HepG2 (cell line): ENCODE results near the gene SH3GL1. TPM values are rescaled to one million over a fixed set of nuclear protein-coding genes. Genes with fewer than 3 reads are reported as not detected.
A peak's percentile ranks its signal among the peaks of the same experiment; 100 is the strongest.

ENCODE experiments used
- ATAC-seq: fragments of 200-7000 bp; cut with Tn5 transposase; 3 replicates; pipeline ENCODE4 v1.9.1; 2020; ENCODE audit warnings: mild to moderate bottlenecking, moderate library complexity
- BruUV-seq: library from RNA; stranded (reverse); fragments of 400-500 nt; replicated peaks from 2 replicates; lab custom pipeline; 2021; lab: Mats Ljungman, UMichigan
- CTCF ChIA-PET: fragments of 300-600 bp; formaldehyde crosslinking; extraction: SDS; loops from one replicate; lab custom pipeline; 2021; ENCODE audit warnings: low total read pairs, inconsistent platforms, low intra/inter-chr PET ratio; lab: Yijun Ruan, JAX
- POLR2A ChIA-PET: fragments of 350-600 bp; sonication (Branson Sonifier 250); formaldehyde crosslinking; loops from one replicate; lab custom pipeline; 2020; ENCODE audit warnings: antibody characterized with exemption, inconsistent platforms; lab: Yijun Ruan, JAX
- DNase-seq: peaks from one replicate; pipeline ENCODE4 v3.0.0-alpha.2; 2015; ENCODE audit warnings: low spot score
- FAIRE-seq: peaks from 3 replicates; lab custom pipeline; 2011; peaks lifted over from hg19 to GRCh38; lab: Jason Lieb, UNC
- H2AFZ ChIP-seq: one replicate; pipeline ENCODE4 v1.6.1; 2011; ENCODE audit warnings: low read length, inconsistent platforms
- H3K27ac ChIP-seq: fragments of 300-600 bp; 3 replicates; pipeline ENCODE4 v1.8.0; 2011; ENCODE audit warnings: mixed run types, mild to moderate bottlenecking, mixed read lengths, low read length, inconsistent platforms; ENCODE audit not compliant: insufficient read depth; ENCODE audit errors: extremely low read length
- H3K27me3 ChIP-seq, 2 experiments: fragments of 200-600 bp in 1 of 2; 2 replicates in 1 of 2; 3 replicates in 1 of 2; pipeline versions ENCODE4 v1.6.0 to v1.8.0; 2011; ENCODE audit warnings: low read length in 2 of 2, mild to moderate bottlenecking in 2 of 2, moderate library complexity in 2 of 2, inconsistent platforms in 1 of 2; ENCODE audit not compliant: insufficient read depth in 2 of 2, control insufficient read depth in 1 of 2
- H3K36me3 ChIP-seq, 2 experiments: fragments of 200-600 bp in 1 of 2; replicated peaks in 1 of 2; 2 replicates in 1 of 2; 3 replicates in 1 of 2; pipeline versions ENCODE4 v1.5.1 to v1.8.0; 2011; ENCODE audit warnings: low read length in 2 of 2, inconsistent platforms in 1 of 2; ENCODE audit not compliant: insufficient read depth in 2 of 2, control insufficient read depth in 1 of 2
- H3K4me1 ChIP-seq: 2 replicates; pipeline ENCODE4 v1.5.1; 2012; ENCODE audit warnings: low read length, inconsistent platforms; ENCODE audit not compliant: insufficient read depth
- H3K4me2 ChIP-seq: 2 replicates; pipeline ENCODE4 v1.6.0; 2011; ENCODE audit warnings: low read depth, low read length, inconsistent platforms
- H3K4me3 ChIP-seq, 3 experiments: fragments of 200-600 bp in 1 of 3; sonication (generic), shearing (Covaris generic) in 1 of 3; replicated peaks in 1 of 3; 2 replicates each; pipeline ENCODE4 v1.5.1; 2011 to 2016; ENCODE audit warnings: low read length in 3 of 3, inconsistent platforms in 2 of 3, low read depth in 2 of 3, mild to moderate bottlenecking in 2 of 3, control low read depth in 1 of 3, mixed read lengths in 1 of 3; ENCODE audit not compliant: insufficient read depth in 1 of 3
- H3K79me2 ChIP-seq: one replicate; pipeline ENCODE4 v1.6.1; 2011; ENCODE audit warnings: low read length, inconsistent platforms; ENCODE audit not compliant: insufficient read depth
- H3K9ac ChIP-seq: 2 replicates; pipeline ENCODE4 v1.6.0; 2011; ENCODE audit warnings: mild to moderate bottlenecking, low read depth, low read length, inconsistent platforms; ENCODE audit not compliant: insufficient read depth
- H3K9me3 ChIP-seq: 2 replicates; pipeline ENCODE4 v1.5.1; 2012; ENCODE audit warnings: mild to moderate bottlenecking, low read length
- H4K20me1 ChIP-seq: 2 replicates; pipeline ENCODE4 v1.6.0; 2011; ENCODE audit warnings: inconsistent platforms, mild to moderate bottlenecking, low read length, moderate library complexity; ENCODE audit not compliant: insufficient read depth
- AGO1 ChIP-seq: fragments of 200-400 bp; formaldehyde crosslinking; IDR thresholded peaks from 2 replicates; pipeline ENCODE4 v1.6.1; 2017; ENCODE audit warnings: mild to moderate bottlenecking, low read depth, low read length, moderate library complexity; ENCODE audit not compliant: poor library complexity, severe bottlenecking
- AGO2 ChIP-seq: fragments of 200-400 bp; formaldehyde crosslinking; optimal IDR thresholded peaks from 2 replicates; pipeline ENCODE3; 2017; ENCODE audit warnings: mild to moderate bottlenecking, low read depth, low read length, moderate library complexity
- ARNT ChIP-seq: fragments of 450-650 bp; IDR thresholded peaks from 2 replicates; pipeline ENCODE4 v1.6.1; 2017
- NONO ChIP-seq, 2 experiments: fragments of 450-650 bp in 1 of 2; sonication (generic) in 1 of 2; formaldehyde crosslinking in 1 of 2; IDR thresholded peaks in 1 of 2; conservative IDR thresholded peaks in 1 of 2; 2 replicates each; pipeline versions ENCODE4 v1.6.1 to v1.8.0; 2017 to 2022; ENCODE audit warnings: mild to moderate bottlenecking in 1 of 2, missing genetic modification reagents in 1 of 2, moderate library complexity in 1 of 2
- POLR2G ChIP-seq: fragments of 200-400 bp; formaldehyde crosslinking; IDR thresholded peaks from 2 replicates; pipeline ENCODE4 v1.6.1; 2018; ENCODE audit warnings: mild to moderate bottlenecking, low read depth, low read length, moderate library complexity
- RBFOX2 ChIP-seq: fragments of 200-400 bp; formaldehyde crosslinking; IDR thresholded peaks from 2 replicates; pipeline ENCODE4 v1.6.1; 2017; ENCODE audit warnings: low read depth, mild to moderate bottlenecking, low read length
- ZNF720 ChIP-seq: sonication (generic); formaldehyde crosslinking; IDR thresholded peaks from 2 replicates; pipeline ENCODE4 v1.4.0; 2020; ENCODE audit warnings: missing genetic modification reagents
- WGBS: methylation state at CpG from one replicate; pipeline ENCODE4 v1.1.6; 2017; ENCODE audit warnings: low lambda C conversion rate; 5-methylcytosine and 5-hydroxymethylcytosine counted together
- in situ Hi-C: cut with HindIII; loops from 2 replicates; pipeline ENCODE4 v1.10.0; 2017; ENCODE audit warnings: low pct_unique_long_range_greater_than_20kb; ENCODE audit not compliant: extremely low pct_ligation_motif_present
- intact Hi-C: fragments of 100-400 bp; cut with micrococcal nuclease; formaldehyde crosslinking; loops from one replicate; pipeline ENCODE4 v1.10.0; 2022; ENCODE audit not compliant: unreplicated experiment
- polyA plus RNA-seq, 8 experiments: library from polyadenylated mRNA; depleted of rRNA in 3 of 8; stranded (reverse) in 7 of 8; unstranded in 1 of 8; fragments of >200 nt; fragmentation: Illumina TruSeq in 4 of 8; extraction: Trizol in 4 of 8; gene quantifications; 2 replicates each; pipeline versions ENCODE4 v1.2.1 to v1.2.3, GENCODE V29; 2011 to 2016; ENCODE audit warnings: low read depth in 4 of 8, missing spikeins in 1 of 8, mixed read lengths in 1 of 8; ENCODE audit not compliant: insufficient read depth in 1 of 8
- total RNA-seq, 5 experiments: library from RNA; depleted of rRNA; stranded (reverse); fragments of >200 nt; fragmentation: Illumina TruSeq; extraction: Trizol; gene quantifications; 2 replicates each; pipeline ENCODE4 v1.2.3, GENCODE V29; 2016; ENCODE audit warnings: low read depth in 1 of 5
- TF ChIP-seq, protein P1 (sequence below): sonication (generic); formaldehyde crosslinking; IDR thresholded peaks from 2 replicates; pipeline ENCODE4 v1.4.0; 2020; ENCODE audit warnings: missing genetic modification reagents
- TF ChIP-seq, protein P2 (sequence below): sonication (generic); formaldehyde crosslinking; IDR thresholded peaks from 2 replicates; pipeline ENCODE4 v1.4.0; 2020; ENCODE audit warnings: missing genetic modification reagents
- TF ChIP-seq, protein P3 (sequence below): sonication (generic); formaldehyde crosslinking; IDR thresholded peaks from 2 replicates; pipeline ENCODE4 v1.9.0; 2022; ENCODE audit warnings: missing genetic modification reagents, mild to moderate bottlenecking, borderline replicate concordance
- TF ChIP-seq, protein P4 (sequence below): sonication (generic); formaldehyde crosslinking; IDR thresholded peaks from 2 replicates; pipeline ENCODE4 v1.8.0; 2022; ENCODE audit warnings: mild to moderate bottlenecking, missing genetic modification reagents, moderate library complexity

SH3GL1 gene
- total and polyA plus RNA-seq, 2 of the 13 experiments (the other 11 are each of a cell fraction or from before 2014, with no cell fraction given), result 33.0 to 45.1 TPM

DNA sequence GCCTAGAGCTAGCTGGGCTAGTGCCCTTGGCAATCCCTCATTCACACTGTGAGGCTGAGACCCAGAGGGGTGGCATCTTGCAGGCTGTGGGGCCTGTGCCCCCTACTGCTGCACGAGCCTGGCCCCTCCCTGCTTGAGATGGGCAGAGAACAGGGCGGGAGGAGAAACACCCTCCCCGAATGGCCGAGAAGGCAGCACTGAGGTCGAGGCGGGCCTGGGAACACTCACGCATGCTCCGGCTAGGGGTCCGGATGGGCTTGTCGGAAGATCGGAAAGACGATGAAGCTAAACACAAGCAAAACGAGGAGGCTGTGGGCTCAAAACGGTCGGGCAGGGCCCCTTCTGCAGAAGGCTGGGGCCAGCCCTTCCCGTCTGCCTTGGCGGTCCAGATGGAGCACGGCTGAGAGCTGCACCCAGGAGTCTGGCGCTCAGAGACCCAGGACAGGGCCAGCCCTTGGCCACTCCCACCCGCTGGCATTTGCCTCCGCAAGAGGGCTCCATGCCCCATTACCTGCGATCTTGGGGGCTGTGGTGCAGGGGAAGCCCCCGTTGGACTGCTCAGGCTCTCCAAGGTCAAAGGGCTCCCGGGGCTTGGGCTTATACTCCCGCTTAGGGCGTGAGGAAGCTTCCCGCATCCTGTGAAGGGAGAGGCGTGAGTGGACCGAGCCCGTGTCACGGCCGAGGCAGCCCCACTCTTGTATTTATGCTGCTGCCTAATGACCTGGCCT, 38.1 kb downstream of the SH3GL1 start (continued):
- TF ChIP-seq, protein P1, sequence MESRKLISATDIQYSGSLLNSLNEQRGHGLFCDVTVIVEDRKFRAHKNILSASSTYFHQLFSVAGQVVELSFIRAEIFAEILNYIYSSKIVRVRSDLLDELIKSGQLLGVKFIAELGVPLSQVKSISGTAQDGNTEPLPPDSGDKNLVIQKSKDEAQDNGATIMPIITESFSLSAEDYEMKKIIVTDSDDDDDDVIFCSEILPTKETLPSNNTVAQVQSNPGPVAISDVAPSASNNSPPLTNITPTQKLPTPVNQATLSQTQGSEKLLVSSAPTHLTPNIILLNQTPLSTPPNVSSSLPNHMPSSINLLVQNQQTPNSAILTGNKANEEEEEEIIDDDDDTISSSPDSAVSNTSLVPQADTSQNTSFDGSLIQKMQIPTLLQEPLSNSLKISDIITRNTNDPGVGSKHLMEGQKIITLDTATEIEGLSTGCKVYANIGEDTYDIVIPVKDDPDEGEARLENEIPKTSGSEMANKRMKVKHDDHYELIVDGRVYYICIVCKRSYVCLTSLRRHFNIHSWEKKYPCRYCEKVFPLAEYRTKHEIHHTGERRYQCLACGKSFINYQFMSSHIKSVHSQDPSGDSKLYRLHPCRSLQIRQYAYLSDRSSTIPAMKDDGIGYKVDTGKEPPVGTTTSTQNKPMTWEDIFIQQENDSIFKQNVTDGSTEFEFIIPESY, result 0 out of 2 replicates have a peak, but pooled peaks have one; percentile 15
- TF ChIP-seq ARNT, result no peak
- TF ChIP-seq, protein P2, sequence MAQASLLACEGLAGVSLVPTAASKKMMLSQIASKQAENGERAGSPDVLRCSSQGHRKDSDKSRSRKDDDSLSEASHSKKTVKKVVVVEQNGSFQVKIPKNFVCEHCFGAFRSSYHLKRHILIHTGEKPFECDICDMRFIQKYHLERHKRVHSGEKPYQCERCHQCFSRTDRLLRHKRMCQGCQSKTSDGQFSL (CRISPR knock-in tag), result no peak
- peak; percentile 82 for TF ChIP-seq AGO2
- TF ChIP-seq, protein P3, sequence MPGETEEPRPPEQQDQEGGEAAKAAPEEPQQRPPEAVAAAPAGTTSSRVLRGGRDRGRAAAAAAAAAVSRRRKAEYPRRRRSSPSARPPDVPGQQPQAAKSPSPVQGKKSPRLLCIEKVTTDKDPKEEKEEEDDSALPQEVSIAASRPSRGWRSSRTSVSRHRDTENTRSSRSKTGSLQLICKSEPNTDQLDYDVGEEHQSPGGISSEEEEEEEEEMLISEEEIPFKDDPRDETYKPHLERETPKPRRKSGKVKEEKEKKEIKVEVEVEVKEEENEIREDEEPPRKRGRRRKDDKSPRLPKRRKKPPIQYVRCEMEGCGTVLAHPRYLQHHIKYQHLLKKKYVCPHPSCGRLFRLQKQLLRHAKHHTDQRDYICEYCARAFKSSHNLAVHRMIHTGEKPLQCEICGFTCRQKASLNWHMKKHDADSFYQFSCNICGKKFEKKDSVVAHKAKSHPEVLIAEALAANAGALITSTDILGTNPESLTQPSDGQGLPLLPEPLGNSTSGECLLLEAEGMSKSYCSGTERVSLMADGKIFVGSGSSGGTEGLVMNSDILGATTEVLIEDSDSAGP, result 0 out of 2 replicates have a peak, but pooled peaks have one; percentile 30
- TF ChIP-seq, all 625 proteins: peak for 7

DNA sequence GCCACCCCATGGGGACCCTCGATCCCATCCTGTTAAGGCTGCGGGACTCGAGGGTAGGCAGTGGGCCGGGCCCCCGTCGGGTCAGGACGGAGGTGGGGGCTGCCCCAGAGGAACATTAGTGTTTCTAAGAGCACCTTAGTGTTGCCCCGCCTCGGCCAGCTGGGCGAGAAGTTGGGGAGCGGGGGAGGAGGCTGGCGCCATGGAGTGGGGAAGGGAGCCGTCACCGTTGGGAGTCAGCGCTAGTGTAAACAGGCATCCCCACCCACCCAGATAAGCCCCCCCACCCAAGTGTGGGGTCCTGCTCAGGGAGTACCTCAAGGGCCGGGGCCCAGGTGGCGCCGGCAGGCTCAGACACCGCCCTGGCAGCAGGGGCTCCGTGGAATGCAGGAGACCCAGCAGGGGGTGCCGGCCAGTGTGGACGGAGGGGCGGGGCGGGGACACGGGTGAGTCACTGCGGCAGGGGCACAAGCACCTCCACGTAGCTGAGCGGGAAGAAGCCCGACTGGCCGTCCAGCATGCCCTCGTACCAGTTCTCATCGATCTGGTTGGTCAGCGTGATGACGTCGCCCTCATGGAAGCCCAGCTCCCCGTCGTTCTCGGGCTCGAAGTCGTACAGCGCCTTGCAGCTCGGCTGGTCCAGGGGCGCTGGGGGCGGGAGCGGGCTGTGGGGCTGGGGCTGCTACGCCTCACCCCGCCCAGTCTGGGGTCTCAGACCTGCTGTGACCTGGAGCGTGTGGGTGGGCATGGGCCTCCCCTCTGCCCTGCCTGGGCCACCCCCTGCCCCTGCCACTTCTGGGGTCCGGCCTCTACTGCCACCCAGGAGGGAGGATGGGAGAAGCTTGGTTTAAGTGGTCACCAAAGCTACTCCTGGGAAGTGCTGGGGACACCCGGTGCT, 38.9 kb downstream of the SH3GL1 start:
- POLR2A ChIA-PET, result interaction anchor here (1.4 to 2.7 kb wide), 3 partner anchors 13 to 33 kb away, joined by 5 to 10 read pairs (median 10); partner anchors contain the start of gene MPND
- BruUV-seq, result no TSS peak
- no peak for FAIRE-seq
- Histone ChIP-seq H3K27me3 (no peaks in the 10 kb centered on the region), H4K20me1 (no peaks in the 10 kb centered on the region), H3K4me3 (no peak overlapping the region), H3K9ac (no peak overlapping the region), H3K4me1 (no peaks in the 10 kb centered on the region), H3K9me3 (no peaks in the 10 kb centered on the region), H3K27ac (no peak overlapping the region), H2AFZ (no peak overlapping the region), H3K36me3 (peaks cover 25 to 60% of the 10 kb centered on the region in 2 experiments; a peak in 4 of 5 replicates), H3K4me2 (no peak overlapping the region), H3K79me2 (no peaks in the 10 kb centered on the region)
- 98% methylated on average over 25 of the region's 50 CpGs for WGBS
- DNase-seq, result no peak
- in situ Hi-C loops (no loop called here), intact Hi-C loops (no loop called here)
- CTCF ChIA-PET, result no interaction called here
- no peak for ATAC-seq
- TF ChIP-seq RBFOX2 (peak; percentile 45; the same call in 1 of the 2 replicates), ZNF720 (no peak), NONO (IDR thresholded peaks at IDR 0.05) (no peak), NONO (CRISPR knock-in tag; conservative IDR thresholded peaks at IDR 0.05) (0 out of 2 replicates have a peak, but pooled peaks have one; percentile 23), POLR2G (peak; percentile 16; the same call in 1 of the 2 replicates), AGO1 (peak; percentile 84), AGO2 (peak; percentile 46)
- TF ChIP-seq, protein P4, sequence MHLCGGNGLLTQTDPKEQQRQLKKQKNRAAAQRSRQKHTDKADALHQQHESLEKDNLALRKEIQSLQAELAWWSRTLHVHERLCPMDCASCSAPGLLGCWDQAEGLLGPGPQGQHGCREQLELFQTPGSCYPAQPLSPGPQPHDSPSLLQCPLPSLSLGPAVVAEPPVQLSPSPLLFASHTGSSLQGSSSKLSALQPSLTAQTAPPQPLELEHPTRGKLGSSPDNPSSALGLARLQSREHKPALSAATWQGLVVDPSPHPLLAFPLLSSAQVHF (CRISPR knock-in tag), result 0 out of 2 replicates have a peak, but pooled peaks have one; percentile 43
- TF ChIP-seq, protein P1, result peak; percentile 26; the same call in 1 of the 2 replicates
